IgD-negative memory B cell (primary cell): ENCODE results near the gene CRYZ. TPM values are rescaled to one million over a fixed set of nuclear protein-coding genes. Genes with fewer than 3 reads are reported as not detected.
A peak's percentile ranks its signal among the peaks of the same experiment; 100 is the strongest.
"Not testable (repeated sequence)": the region's sequence is repeated elsewhere in the genome, so short reads cannot be mapped to it uniquely, and the experiment has no call there.

ENCODE experiments used
- H3K27ac Mint-ChIP-seq, 3 donors: one replicate each; pipeline ENCODE4 v1.8.0; 2020 to 2022; ENCODE audit warnings: mild to moderate bottlenecking in 3 of 3, mixed read lengths in 3 of 3, moderate library complexity in 1 of 3
- H3K27me3 Mint-ChIP-seq: one replicate; pipeline ENCODE4 v1.8.0; 2021; ENCODE audit warnings: mixed read lengths
- H3K36me3 Mint-ChIP-seq: one replicate; pipeline ENCODE4 v1.8.0; 2020; ENCODE audit warnings: mild to moderate bottlenecking, mixed read lengths
- H3K4me1 Mint-ChIP-seq, 3 donors: one replicate each; pipeline ENCODE4 v1.8.0; 2020 to 2022; ENCODE audit warnings: mixed read lengths in 3 of 3, mild to moderate bottlenecking in 1 of 3
- H3K4me3 Mint-ChIP-seq, 4 donors: one replicate each; pipeline ENCODE4 v1.8.0; 2020 to 2022; ENCODE audit warnings: mild to moderate bottlenecking in 4 of 4, mixed read lengths in 4 of 4, moderate library complexity in 3 of 4
- H3K9me3 Mint-ChIP-seq, 3 donors: one replicate each; pipeline ENCODE4 v1.8.0; 2020 to 2021; ENCODE audit warnings: mixed read lengths in 3 of 3, mild to moderate bottlenecking in 1 of 3
- polyA plus RNA-seq: library from polyadenylated mRNA; unstranded; fragments of 300-500 nt; fragmentation: Illumina TruSeq; gene quantifications from one replicate; pipeline ENCODE4 v1.2.3, GENCODE V29; 2021

CRYZ gene, protein sequence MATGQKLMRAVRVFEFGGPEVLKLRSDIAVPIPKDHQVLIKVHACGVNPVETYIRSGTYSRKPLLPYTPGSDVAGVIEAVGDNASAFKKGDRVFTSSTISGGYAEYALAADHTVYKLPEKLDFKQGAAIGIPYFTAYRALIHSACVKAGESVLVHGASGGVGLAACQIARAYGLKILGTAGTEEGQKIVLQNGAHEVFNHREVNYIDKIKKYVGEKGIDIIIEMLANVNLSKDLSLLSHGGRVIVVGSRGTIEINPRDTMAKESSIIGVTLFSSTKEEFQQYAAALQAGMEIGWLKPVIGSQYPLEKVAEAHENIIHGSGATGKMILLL
- 51.1 TPM for polyA plus RNA-seq

DNA sequence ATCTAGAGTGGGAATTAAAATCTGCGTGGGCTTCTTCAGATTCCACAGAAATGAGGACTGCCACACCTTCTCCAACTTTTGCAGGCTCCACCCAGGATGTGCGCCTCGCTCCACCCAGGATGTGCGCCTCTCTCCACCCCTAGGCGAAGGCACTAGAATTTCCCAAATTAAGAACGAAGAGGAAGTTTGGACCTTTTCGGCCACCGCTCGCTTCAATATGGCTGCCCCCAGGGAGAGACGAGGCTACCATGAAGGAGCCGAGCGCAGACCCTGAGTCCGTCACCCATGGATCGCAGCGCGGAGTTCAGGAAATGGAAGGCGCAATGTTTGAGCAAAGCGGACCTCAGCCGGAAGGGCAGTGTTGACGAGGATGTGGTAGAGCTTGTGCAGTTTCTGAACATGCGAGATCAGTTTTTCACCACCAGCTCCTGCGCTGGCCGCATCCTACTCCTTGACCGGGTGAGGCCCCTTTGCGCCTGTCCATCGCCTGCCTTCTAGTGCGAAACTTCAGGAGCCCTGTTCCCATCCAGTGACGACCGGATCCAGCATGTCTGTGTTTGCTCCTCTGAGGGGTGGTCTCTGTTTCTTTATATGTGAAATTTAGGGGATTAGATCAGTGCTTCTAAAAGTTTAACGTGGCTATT, at the start of gene CRYZ, which contains the start of gene TYW3:
CRYZ (minus strand) TSS at position 91 of the 644 bp plus-strand sequence. CDS start 8,229 bp downstream, outside the sequence.
TYW3 (plus strand) TSS at position 193 of the 644 bp plus-strand sequence; CDS start at position 286, 93 bp downstream.
- Mint-ChIP-seq H3K27me3 (no peaks in the 10 kb centered on the region), H3K27ac (peak within 1 kb of the TSS; percentile 52 to 98 (median 93)), H3K4me3 (peak within 1 kb of the TSS; percentile 91 to 99 (median 98)), H3K36me3 (peaks cover 15% of the 10 kb centered on the region), H3K9me3 (no peaks in the 10 kb centered on the region), H3K4me1 (peaks cover 18 to 30% (median 27%) of the 10 kb centered on the region in 3 donors)

DNA sequence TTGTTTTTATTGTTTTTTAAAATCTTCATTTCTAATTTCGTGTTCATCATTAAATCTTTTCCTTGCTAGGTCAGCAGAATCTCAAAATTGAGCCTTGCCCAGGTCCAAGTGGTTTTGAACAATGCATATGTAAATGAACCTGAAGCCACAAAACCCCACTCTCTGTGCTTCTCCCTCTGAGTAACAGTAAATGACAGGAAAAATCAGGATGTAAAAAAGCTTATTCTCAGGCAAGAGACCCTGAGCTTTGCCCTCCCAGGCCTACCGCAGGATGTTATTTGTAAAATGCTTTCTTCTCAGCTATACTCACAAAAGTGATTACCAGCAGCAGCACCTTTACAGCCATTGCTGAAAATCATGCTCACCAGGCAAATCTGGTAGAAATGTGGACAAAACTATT, 47.7 kb upstream of the CRYZ start:
- no peak overlapping the region for H3K27ac Mint-ChIP-seq
- H3K4me1 Mint-ChIP-seq: no peaks in the 10 kb centered on the region
- no peak overlapping the region for H3K4me3 Mint-ChIP-seq
- no peaks in the 10 kb centered on the region for H3K9me3 Mint-ChIP-seq
- H3K27me3 Mint-ChIP-seq: no peaks in the 10 kb centered on the region
- no peaks in the 10 kb centered on the region for H3K36me3 Mint-ChIP-seq

DNA sequence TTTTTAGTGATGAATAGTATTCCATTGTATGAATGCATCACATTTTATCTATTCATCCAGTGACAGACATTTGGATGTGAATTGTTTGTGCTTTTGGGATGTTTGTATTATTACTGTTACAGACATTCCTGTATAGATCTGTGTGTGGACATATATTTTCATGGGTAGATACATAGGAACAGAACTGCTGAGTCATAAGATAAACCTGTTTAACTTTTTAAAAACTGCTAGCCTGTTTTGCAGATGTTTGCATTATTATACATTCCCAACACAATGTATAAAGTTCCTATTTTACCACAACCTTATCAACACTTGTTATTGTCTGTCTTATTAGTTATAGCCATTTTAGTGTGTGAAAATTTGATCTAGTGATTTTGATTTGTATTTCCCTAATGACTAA, 46.9 kb upstream of the CRYZ start:
- Mint-ChIP-seq H3K27ac (no peak overlapping the region), H3K4me1 (no peaks in the 10 kb centered on the region), H3K27me3 (no peaks in the 10 kb centered on the region), H3K4me3 (no peak overlapping the region), H3K36me3 (no peaks in the 10 kb centered on the region), H3K9me3 (no peaks in the 10 kb centered on the region)

DNA sequence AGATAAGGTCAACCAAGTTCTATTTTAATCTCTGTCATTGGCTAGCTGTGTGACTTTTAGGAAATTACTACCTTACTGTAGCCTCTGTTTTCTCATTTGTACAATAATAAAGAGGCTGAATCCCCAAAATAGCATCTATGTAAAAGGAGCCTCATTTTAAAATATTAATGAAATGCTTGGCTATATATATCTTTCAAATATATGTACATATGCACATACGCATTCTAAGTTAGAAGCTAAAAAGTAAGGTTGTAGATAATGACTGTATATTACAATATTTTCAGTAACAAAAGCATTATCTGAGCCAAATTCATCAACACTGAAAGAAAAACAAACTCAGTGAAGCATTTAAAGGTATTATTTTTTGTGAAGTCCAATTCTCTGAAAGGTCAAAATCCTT, 44.7 kb upstream of the CRYZ start:
- Mint-ChIP-seq H3K4me1 (no peaks in the 10 kb centered on the region), H3K4me3 (no peak overlapping the region), H3K27me3 (peaks cover 3% of the 10 kb centered on the region), H3K36me3 (no peaks in the 10 kb centered on the region), H3K9me3 (no peaks in the 10 kb centered on the region), H3K27ac (no peak overlapping the region)

DNA sequence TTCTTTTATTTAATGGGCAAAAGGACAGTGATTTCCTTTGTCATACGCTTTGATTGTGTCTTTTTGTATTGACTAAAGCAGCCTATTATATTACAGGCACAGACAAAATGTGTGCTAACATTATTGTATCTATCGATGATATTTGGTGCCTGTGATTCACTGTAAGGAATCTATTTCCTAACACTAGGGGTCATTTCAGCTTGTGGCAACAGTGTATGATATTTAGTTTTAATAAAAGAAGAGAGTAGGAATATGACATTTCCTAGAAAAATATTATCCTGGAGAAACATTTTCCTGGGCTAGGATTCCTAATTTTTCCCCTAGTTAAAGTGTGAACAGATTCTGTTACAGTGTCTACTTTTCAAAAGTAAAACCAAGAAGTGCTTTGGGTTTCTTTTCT, 42.9 kb upstream of the CRYZ start:
- Mint-ChIP-seq H3K27ac (no peak overlapping the region), H3K9me3 (no peaks in the 10 kb centered on the region), H3K36me3 (no peaks in the 10 kb centered on the region), H3K4me3 (no peak overlapping the region), H3K4me1 (no peaks in the 10 kb centered on the region), H3K27me3 (peaks cover 3% of the 10 kb centered on the region)

DNA sequence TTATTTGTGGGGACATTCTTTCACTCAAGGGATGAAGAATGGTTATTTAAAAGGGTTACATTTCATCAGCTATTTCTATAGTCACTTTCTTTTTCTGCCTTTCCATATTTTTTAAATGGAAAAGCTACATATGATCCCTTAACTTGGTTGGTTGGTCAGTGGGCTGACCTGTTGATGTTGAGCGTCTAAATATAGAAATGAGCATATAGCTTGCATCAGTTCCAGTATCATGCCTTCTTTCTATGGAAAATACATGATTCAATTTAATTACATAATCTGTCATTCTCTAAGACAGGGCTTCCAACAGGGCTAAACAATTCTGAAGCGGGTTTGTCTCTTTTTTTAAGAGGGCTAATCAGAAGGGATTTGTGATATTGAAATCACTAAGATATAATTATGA, 40.7 kb upstream of the CRYZ start:
- Mint-ChIP-seq H3K27ac (no peak overlapping the region), H3K9me3 (no peaks in the 10 kb centered on the region), H3K4me1 (no peaks in the 10 kb centered on the region), H3K27me3 (peaks cover 3% of the 10 kb centered on the region), H3K4me3 (no peak overlapping the region), H3K36me3 (no peaks in the 10 kb centered on the region)

DNA sequence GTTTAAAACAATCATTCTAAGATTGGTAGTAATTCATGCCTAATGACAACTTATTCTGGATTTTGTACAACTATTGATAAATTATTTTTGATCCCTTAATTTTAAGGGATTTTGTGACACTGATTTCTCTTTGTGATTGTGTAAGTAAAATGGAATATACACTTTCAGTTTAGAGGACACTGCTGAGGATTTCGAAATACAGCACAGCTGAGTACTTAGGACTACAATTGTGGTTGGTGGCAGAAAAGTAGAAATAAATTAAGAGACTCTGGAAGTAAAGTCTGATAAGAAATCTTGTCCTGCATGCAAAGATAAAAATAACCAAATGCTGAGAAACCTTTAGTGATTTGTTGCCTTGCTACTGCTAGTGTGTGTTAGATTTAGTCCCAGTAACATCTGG, 40.1 kb upstream of the CRYZ start:
- H3K4me1 Mint-ChIP-seq: no peaks in the 10 kb centered on the region

DNA sequence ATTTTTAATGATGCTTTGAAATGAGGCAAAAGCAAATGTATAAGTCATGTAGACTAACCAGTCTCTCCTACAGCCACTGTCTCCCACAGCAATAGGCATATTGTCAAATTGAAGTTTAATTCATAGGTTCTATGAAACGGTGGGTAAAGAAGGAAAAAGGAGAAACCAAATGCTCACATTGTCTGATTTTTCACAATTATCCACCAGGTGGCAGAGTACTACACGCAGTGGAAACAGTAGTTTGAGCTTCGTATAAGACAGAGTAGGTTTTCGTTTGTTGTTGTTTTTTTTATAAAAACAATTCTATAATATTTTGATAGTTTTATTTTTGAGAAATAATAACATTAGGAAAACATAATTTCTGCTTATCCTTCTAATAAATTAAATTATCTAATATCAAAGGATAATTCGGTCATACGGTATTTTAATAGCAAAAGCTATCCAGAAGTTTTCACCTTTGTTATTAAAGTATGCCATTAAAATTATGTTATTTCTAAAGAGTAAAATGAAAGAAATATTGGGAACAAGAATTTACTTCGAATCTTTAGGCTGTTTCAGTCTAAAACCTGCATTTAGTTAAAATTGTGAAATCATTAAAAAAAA, 39.2 kb upstream of the CRYZ start:
- Mint-ChIP-seq H3K36me3 (no peaks in the 10 kb centered on the region), H3K27me3 (peaks cover 3% of the 10 kb centered on the region), H3K4me1 (no peaks in the 10 kb centered on the region), H3K27ac (no peak overlapping the region), H3K9me3 (no peaks in the 10 kb centered on the region), H3K4me3 (no peak overlapping the region)

More for the DNA sequence above, 40.1 kb upstream of the CRYZ start:
- Mint-ChIP-seq H3K36me3 (no peaks in the 10 kb centered on the region), H3K9me3 (no peaks in the 10 kb centered on the region), H3K4me3 (no peak overlapping the region), H3K27ac (no peak overlapping the region), H3K27me3 (peaks cover 3% of the 10 kb centered on the region)

DNA sequence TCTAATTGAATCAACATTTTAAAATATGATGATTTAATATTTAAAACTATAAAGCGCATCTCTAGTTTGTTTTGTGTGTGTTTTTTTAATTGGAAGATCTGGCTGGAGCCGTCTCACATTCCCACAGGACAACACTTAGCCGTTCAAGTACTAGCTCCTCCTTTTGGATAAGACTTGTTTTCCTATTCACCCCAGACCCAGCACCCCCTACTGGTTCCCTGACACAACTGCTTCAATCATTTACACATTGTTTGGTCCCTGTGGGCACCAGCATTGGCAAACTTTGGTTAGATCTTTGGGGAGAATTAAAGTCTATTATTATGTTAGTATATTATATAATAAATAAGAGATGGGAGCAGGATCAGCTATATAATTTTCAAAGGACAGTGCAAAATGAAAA, 34.6 kb upstream of the CRYZ start:
- no peaks in the 10 kb centered on the region for H3K27me3 Mint-ChIP-seq
- H3K9me3 Mint-ChIP-seq: no peaks in the 10 kb centered on the region
- H3K36me3 Mint-ChIP-seq: no peaks in the 10 kb centered on the region
- H3K27ac Mint-ChIP-seq: no peak overlapping the region
- no peak overlapping the region for H3K4me3 Mint-ChIP-seq
- no peaks in the 10 kb centered on the region for H3K4me1 Mint-ChIP-seq

DNA sequence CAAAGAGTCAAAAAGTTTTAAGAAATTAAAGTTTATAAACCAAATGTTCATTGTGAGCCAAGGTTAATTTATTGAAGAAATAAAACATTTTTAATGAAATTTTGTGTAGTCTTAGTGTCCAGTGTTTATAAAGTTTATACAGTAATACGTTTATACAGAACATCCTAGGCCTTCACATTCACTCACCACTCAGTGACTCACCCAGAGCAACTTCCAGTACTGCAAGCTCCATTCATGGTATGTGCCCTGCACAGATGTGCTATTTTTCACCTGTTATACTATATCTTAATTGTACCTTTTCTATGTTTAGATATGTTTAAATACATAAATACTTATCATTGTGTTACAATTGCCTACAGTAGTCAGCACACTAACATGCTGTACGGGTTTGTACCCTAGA, 33.7 kb upstream of the CRYZ start:
- peaks cover 2% of the 10 kb centered on the region for H3K36me3 Mint-ChIP-seq
- H3K9me3 Mint-ChIP-seq: no peaks in the 10 kb centered on the region
- H3K4me3 Mint-ChIP-seq: no peak overlapping the region
- no peaks in the 10 kb centered on the region for H3K27me3 Mint-ChIP-seq
- no peaks in the 10 kb centered on the region for H3K4me1 Mint-ChIP-seq
- H3K27ac Mint-ChIP-seq: no peak overlapping the region

DNA sequence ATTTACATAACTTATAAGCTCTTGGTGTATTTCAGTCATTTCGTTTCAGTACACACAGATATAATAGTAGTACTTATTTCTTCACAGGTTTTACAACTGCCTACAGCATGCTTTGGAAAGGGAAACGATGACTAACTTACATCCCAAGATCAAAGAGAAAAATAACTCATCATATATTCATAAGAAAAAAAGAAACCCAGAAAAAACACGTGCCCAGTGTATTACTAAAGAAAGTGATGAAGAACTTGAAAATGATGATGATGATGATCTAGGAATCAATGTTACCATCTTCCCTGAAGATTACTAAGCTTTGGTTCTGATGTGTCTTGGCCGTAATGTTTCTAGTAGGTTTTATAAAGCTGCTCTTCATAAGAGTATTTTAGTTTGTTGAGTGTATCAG, 31.0 kb upstream of the CRYZ start:
- H3K4me1 Mint-ChIP-seq: peaks cover 0 to 2% (median 0%) of the 10 kb centered on the region in 3 donors
- H3K36me3 Mint-ChIP-seq: peaks cover 12% of the 10 kb centered on the region
- H3K9me3 Mint-ChIP-seq: no peaks in the 10 kb centered on the region
- H3K4me3 Mint-ChIP-seq: no peak overlapping the region
- H3K27ac Mint-ChIP-seq: peak overlapping the region in 1 of 3 donors; percentile 50
- no peaks in the 10 kb centered on the region for H3K27me3 Mint-ChIP-seq

DNA sequence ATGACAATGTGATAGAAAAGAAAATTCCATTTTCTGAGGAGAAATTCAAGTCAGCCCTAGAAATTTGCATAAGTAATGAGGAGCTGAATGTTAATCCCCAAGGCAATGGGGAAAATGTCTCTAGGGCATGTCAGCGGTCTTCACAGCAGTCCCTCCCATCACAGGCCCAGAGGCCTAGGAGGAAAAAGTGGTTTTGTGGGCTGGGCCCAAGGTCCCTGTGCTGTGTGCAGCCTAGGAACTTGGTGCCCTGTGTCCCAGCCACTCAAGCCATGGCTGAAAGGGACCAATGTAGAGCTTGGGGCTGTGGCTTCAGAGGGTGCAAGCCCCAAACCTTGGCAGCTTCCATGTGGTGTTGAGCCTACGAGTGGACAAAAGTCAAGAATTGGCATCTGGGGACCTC, 23.8 kb upstream of the CRYZ start:
- H3K9me3 Mint-ChIP-seq: peaks cover 0 to 19% (median 4%) of the 10 kb centered on the region in 3 donors
- H3K4me3 Mint-ChIP-seq, H3K27ac Mint-ChIP-seq, H3K27me3 Mint-ChIP-seq, H3K4me1 Mint-ChIP-seq: not testable (repeated sequence)
- H3K36me3 Mint-ChIP-seq: peaks cover 40% of the 10 kb centered on the region

DNA sequence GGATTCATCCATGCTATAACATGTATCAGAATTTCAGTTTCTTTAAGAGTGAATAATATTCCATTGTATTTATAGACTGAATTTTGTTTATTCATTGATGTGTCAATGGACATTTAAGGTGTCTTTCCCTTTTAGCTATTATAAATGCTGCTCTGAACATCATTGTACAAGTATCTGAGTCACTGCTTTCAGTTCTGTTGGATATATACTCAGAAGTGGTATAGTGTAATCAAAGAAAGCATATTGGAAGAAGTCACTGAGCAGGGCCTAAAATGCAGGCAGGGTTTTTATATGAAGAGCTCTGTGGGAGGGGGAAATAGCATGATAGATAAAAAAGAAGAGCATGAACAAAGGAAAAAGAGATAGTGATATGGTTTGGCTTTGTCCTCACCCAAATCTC, 22.6 kb upstream of the CRYZ start:
- no peak overlapping the region for H3K27ac Mint-ChIP-seq
- peaks cover 36% of the 10 kb centered on the region for H3K36me3 Mint-ChIP-seq
- no peaks in the 10 kb centered on the region for H3K27me3 Mint-ChIP-seq
- H3K4me3 Mint-ChIP-seq: no peak overlapping the region
- peaks cover 0 to 19% (median 4%) of the 10 kb centered on the region in 3 donors for H3K9me3 Mint-ChIP-seq
- H3K4me1 Mint-ChIP-seq: peaks cover 0 to 2% (median 0%) of the 10 kb centered on the region in 3 donors

DNA sequence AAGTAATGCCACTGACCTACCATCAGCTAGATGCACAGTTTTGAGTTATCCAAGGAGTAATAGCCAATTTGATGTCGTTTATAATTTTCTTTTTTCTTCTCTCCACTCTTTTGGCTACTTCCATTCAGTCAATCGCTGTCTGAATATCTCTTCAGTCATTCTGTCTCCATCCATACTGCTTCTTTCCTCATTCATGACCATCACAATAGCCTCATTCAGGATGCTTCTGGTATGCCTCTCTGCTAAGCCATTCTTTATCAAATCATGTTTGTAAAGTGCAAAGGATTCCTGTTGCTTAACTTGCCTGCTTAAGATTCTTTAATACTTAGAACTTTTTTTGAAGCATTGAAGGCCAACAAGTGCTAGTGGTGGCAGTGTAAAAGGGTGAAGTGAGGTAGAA, 20.3 kb upstream of the CRYZ start:
- Mint-ChIP-seq H3K27ac (no peak overlapping the region), H3K27me3 (no peaks in the 10 kb centered on the region), H3K4me3 (no peak overlapping the region), H3K36me3 (peaks cover 37% of the 10 kb centered on the region), H3K4me1 (peaks cover 0 to 2% (median 0%) of the 10 kb centered on the region in 3 donors), H3K9me3 (peaks cover 0 to 19% (median 4%) of the 10 kb centered on the region in 3 donors)

DNA sequence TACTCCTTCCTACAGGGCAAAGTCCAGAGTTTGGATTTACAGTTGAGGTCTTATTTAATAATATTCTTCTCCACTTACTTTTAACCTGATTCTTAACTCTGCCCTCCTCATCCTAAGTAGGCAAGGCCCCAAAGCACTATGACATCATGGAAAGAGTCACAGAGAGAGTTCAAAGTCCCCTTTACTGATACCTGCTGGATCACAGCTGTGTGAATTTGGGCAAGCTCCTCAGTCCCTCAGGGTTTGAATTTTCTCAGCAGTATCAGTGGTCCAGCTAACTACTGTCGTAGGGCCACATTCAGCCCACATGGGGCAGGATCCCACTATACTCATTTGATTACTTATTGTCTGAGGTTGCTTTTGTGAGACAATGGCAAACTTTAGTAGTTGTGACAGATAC, 16.1 kb upstream of the CRYZ start:
- Mint-ChIP-seq H3K36me3 (peaks cover 27% of the 10 kb centered on the region), H3K9me3 (peaks cover 0 to 7% (median 0%) of the 10 kb centered on the region in 3 donors), H3K4me3 (no peak overlapping the region), H3K27me3 (no peaks in the 10 kb centered on the region), H3K4me1 (peaks cover 0 to 4% (median 0%) of the 10 kb centered on the region in 3 donors), H3K27ac (no peak overlapping the region)
